ENCODE measurements around the gene CCDC3. TPM values are rescaled to one million over a fixed set of nuclear protein-coding genes. Genes with fewer than 3 reads are reported as not detected.

CCDC3 gene
- total RNA-seq, 2 experiments from 2014 or later = 0.14 TPM; not detected in 1

GRCh38 chr10:12909836-12910185, 91.7 kb downstream of the CCDC3 start:
- DNase-seq = no peak
- H3K4me3 Mint-ChIP-seq = no peak overlapping the region
- H3K4me1 Mint-ChIP-seq (ENCODE audit: low read depth) = no peaks in the 10 kb centered on the region
- H3K27ac Mint-ChIP-seq = no peak overlapping the region
- peaks cover 2% of the 10 kb centered on the region for H3K9me3 Mint-ChIP-seq
- intact Hi-C loops (cut with micrococcal nuclease) = loop anchor here (10.0 kb wide), 1 partner anchor 165 kb away; no protein-coding TSS in a partner anchor
- CTCF ChIA-PET = no interaction called here
- peaks cover 6% of the 10 kb centered on the region for H3K27me3 Mint-ChIP-seq (ENCODE audit: low read depth)
- H3K36me3 Mint-ChIP-seq (ENCODE audit: low read depth) = no peaks in the 10 kb centered on the region

GRCh38 chr10:12909182-12909835, 92.2 kb downstream of the CCDC3 start:
- Mint-ChIP-seq H3K27me3 (ENCODE audit: low read depth) (peaks cover 6% of the 10 kb centered on the region), H3K4me1 (ENCODE audit: low read depth) (no peaks in the 10 kb centered on the region), H3K27ac (no peak overlapping the region), H3K9me3 (peaks cover 2% of the 10 kb centered on the region), H3K4me3 (no peak overlapping the region), H3K36me3 (ENCODE audit: low read depth) (no peaks in the 10 kb centered on the region)
- no peak for DNase-seq
- CTCF ChIA-PET = no interaction called here
- intact Hi-C loops (cut with micrococcal nuclease) = loop anchor here (10.0 kb wide), 1 partner anchor 165 kb away; no protein-coding TSS in a partner anchor

GRCh38 chr10:12908773-12909172, 92.7 kb downstream of the CCDC3 start:
- Mint-ChIP-seq H3K27ac (no peak overlapping the region), H3K36me3 (ENCODE audit: low read depth) (no peaks in the 10 kb centered on the region), H3K9me3 (peaks cover 2% of the 10 kb centered on the region), H3K27me3 (ENCODE audit: low read depth) (peaks cover 6% of the 10 kb centered on the region), H3K4me1 (ENCODE audit: low read depth) (no peaks in the 10 kb centered on the region), H3K4me3 (no peak overlapping the region)
- intact Hi-C loops (cut with micrococcal nuclease) = loop anchor here (10.0 kb wide), 1 partner anchor 166 kb away; no protein-coding TSS in a partner anchor
- DNase-seq = no peak
- CTCF ChIA-PET = no interaction called here

- CTCF ChIA-PET = interaction anchor here (0.6 to 1.0 kb wide), 2 partner anchors 189 to 197 kb away, joined by 3 to 5 read pairs; no protein-coding TSS in a partner anchor
- peaks cover 2% of the 10 kb centered on the region for H3K9me3 Mint-ChIP-seq
- intact Hi-C loops (cut with micrococcal nuclease) = loop anchor here (10.0 kb wide), 1 partner anchor 167 kb away; no protein-coding TSS in a partner anchor
Measured at GRCh38 chr10:12907656-12908055, 93.9 kb downstream of the CCDC3 start.

GRCh38 chr10:12906051-12906541, 95.4 kb downstream of the CCDC3 start:
- H3K4me1 Mint-ChIP-seq (ENCODE audit: low read depth) = no peaks in the 10 kb centered on the region
- no peaks in the 10 kb centered on the region for H3K9me3 Mint-ChIP-seq
- intact Hi-C loops (cut with micrococcal nuclease) = loop anchor here (10.0 kb wide), 1 partner anchor 169 kb away; no protein-coding TSS in a partner anchor
- no peak for DNase-seq
- H3K36me3 Mint-ChIP-seq (ENCODE audit: low read depth) = no peaks in the 10 kb centered on the region
- no peak overlapping the region for H3K4me3 Mint-ChIP-seq
- CTCF ChIA-PET = interaction anchor here (1.1 kb wide), 1 partner anchor 25 kb away, joined by 3 read pairs; no protein-coding TSS in a partner anchor
- peaks cover 7% of the 10 kb centered on the region for H3K27me3 Mint-ChIP-seq (ENCODE audit: low read depth)
- H3K27ac Mint-ChIP-seq = no peak overlapping the region

More at GRCh38 chr10:12907656-12908055, 93.9 kb downstream of the CCDC3 start:
- no peak for DNase-seq
- Mint-ChIP-seq H3K4me1 (ENCODE audit: low read depth) (no peaks in the 10 kb centered on the region), H3K36me3 (ENCODE audit: low read depth) (no peaks in the 10 kb centered on the region), H3K27me3 (ENCODE audit: low read depth) (peaks cover 4% of the 10 kb centered on the region), H3K4me3 (no peak overlapping the region), H3K27ac (no peak overlapping the region)

- Mint-ChIP-seq H3K27ac (no peak overlapping the region), H3K4me3 (no peak overlapping the region), H3K27me3 (ENCODE audit: low read depth) (peaks cover 7% of the 10 kb centered on the region), H3K36me3 (ENCODE audit: low read depth) (no peaks in the 10 kb centered on the region), H3K4me1 (ENCODE audit: low read depth) (no peaks in the 10 kb centered on the region), H3K9me3 (no peaks in the 10 kb centered on the region)
- CTCF ChIA-PET = interaction anchor here (1.0 to 1.1 kb wide), 2 partner anchors 24 to 96 kb away, joined by 3 read pairs; no protein-coding TSS in a partner anchor
- intact Hi-C loops (cut with micrococcal nuclease) = loop anchor here (10.0 kb wide), 1 partner anchor 170 kb away; no protein-coding TSS in a partner anchor
- no peak for DNase-seq
Measured at GRCh38 chr10:12905067-12905466, 96.4 kb downstream of the CCDC3 start.

GRCh38 chr10:12902851-12903358, 98.6 kb downstream of the CCDC3 start:
- CTCF ChIA-PET = interaction anchor here (0.6 to 2.4 kb wide), 14 partner anchors 9 to 688 kb away, joined by 3 to 12 read pairs (median 4); no protein-coding TSS in a partner anchor
- Mint-ChIP-seq H3K4me1 (ENCODE audit: low read depth) (no peaks in the 10 kb centered on the region), H3K36me3 (ENCODE audit: low read depth) (no peaks in the 10 kb centered on the region), H3K4me3 (no peak overlapping the region), H3K27ac (no peak overlapping the region), H3K9me3 (no peaks in the 10 kb centered on the region), H3K27me3 (ENCODE audit: low read depth) (peaks cover 5% of the 10 kb centered on the region)
- no peak for DNase-seq
- intact Hi-C loops (cut with micrococcal nuclease) = loop anchor here (1.0 to 10.0 kb wide), 6 partner anchors 120 to 689 kb away; no protein-coding TSS in a partner anchor

- Mint-ChIP-seq H3K27ac (no peak overlapping the region), H3K9me3 (no peaks in the 10 kb centered on the region), H3K27me3 (ENCODE audit: low read depth) (peaks cover 5% of the 10 kb centered on the region), H3K4me1 (ENCODE audit: low read depth) (no peaks in the 10 kb centered on the region), H3K36me3 (ENCODE audit: low read depth) (no peaks in the 10 kb centered on the region), H3K4me3 (no peak overlapping the region)
- intact Hi-C loops (cut with micrococcal nuclease) = loop anchor here (1.0 to 10.0 kb wide), 6 partner anchors 119 to 688 kb away; no protein-coding TSS in a partner anchor
- DNase-seq = peak; percentile 71
- CTCF ChIA-PET = interaction anchor here (0.7 to 2.4 kb wide), 22 partner anchors 9 to 688 kb away, joined by 3 to 12 read pairs (median 3); no protein-coding TSS in a partner anchor
Measured at GRCh38 chr10:12902135-12902572, 99.4 kb downstream of the CCDC3 start.

GRCh38 chr10:12899546-12899945, 102.0 kb downstream of the CCDC3 start:
- H3K27me3 Mint-ChIP-seq (ENCODE audit: low read depth) = peaks cover 7% of the 10 kb centered on the region
- no peak overlapping the region for H3K4me3 Mint-ChIP-seq
- no peaks in the 10 kb centered on the region for H3K9me3 Mint-ChIP-seq
- CTCF ChIA-PET = interaction anchor here (0.5 kb wide), 1 partner anchor 1132 kb away, joined by 5 read pairs; no protein-coding TSS in a partner anchor
- no peaks in the 10 kb centered on the region for H3K4me1 Mint-ChIP-seq (ENCODE audit: low read depth)
- no peak overlapping the region for H3K27ac Mint-ChIP-seq
- no peaks in the 10 kb centered on the region for H3K36me3 Mint-ChIP-seq (ENCODE audit: low read depth)
- intact Hi-C loops (cut with micrococcal nuclease) = no loop called here
- no peak for DNase-seq

GRCh38 chr10:12898271-12898670, 103.2 kb downstream of the CCDC3 start:
- DNase-seq = no peak
- Mint-ChIP-seq H3K27ac (no peak overlapping the region), H3K4me3 (no peak overlapping the region), H3K4me1 (ENCODE audit: low read depth) (no peaks in the 10 kb centered on the region), H3K9me3 (peaks cover 6% of the 10 kb centered on the region), H3K27me3 (ENCODE audit: low read depth) (peaks cover 7% of the 10 kb centered on the region), H3K36me3 (ENCODE audit: low read depth) (no peaks in the 10 kb centered on the region)
- CTCF ChIA-PET = no interaction called here
- intact Hi-C loops (cut with micrococcal nuclease) = no loop called here

GRCh38 chr10:12897278-12897677, 104.2 kb downstream of the CCDC3 start:
- no peaks in the 10 kb centered on the region for H3K4me1 Mint-ChIP-seq (ENCODE audit: low read depth)
- H3K4me3 Mint-ChIP-seq = no peak overlapping the region
- H3K9me3 Mint-ChIP-seq = peaks cover 13% of the 10 kb centered on the region
- H3K36me3 Mint-ChIP-seq (ENCODE audit: low read depth) = no peaks in the 10 kb centered on the region
- DNase-seq = no peak
- intact Hi-C loops (cut with micrococcal nuclease) = no loop called here
- CTCF ChIA-PET = interaction anchor here (0.6 to 1.1 kb wide), 2 partner anchors 113 to 709 kb away, joined by 3 to 5 read pairs; no protein-coding TSS in a partner anchor
- peaks cover 7% of the 10 kb centered on the region for H3K27me3 Mint-ChIP-seq (ENCODE audit: low read depth)
- H3K27ac Mint-ChIP-seq = no peak overlapping the region

GRCh38 chr10:12896251-12896650, 105.3 kb downstream of the CCDC3 start:
- H3K27me3 Mint-ChIP-seq (ENCODE audit: low read depth) = peaks cover 4% of the 10 kb centered on the region
- H3K36me3 Mint-ChIP-seq (ENCODE audit: low read depth) = no peaks in the 10 kb centered on the region
- no peaks in the 10 kb centered on the region for H3K4me1 Mint-ChIP-seq (ENCODE audit: low read depth)
- no peak for DNase-seq
- H3K4me3 Mint-ChIP-seq = no peak overlapping the region
- H3K27ac Mint-ChIP-seq = no peak overlapping the region
- peaks cover 13% of the 10 kb centered on the region for H3K9me3 Mint-ChIP-seq
- CTCF ChIA-PET = no interaction called here
- intact Hi-C loops (cut with micrococcal nuclease) = no loop called here
